Right lobe of liver (tissue), 4 donors: ENCODE data around the gene PTOV1.

Experiments
- CTCF ChIP-seq, 4 donors: fragments of 200-600 bp in 3 of 4; fragments of 450-650 bp in 1 of 4; IDR thresholded peaks; one replicate each; pipeline versions ENCODE4 v1.5.1 to v1.8.0; 2016 to 2022; ENCODE audit warnings: antibody characterized with exemption in 4 of 4, mild to moderate bottlenecking in 2 of 4
- POLR2A ChIP-seq: fragments of 450-650 bp; IDR thresholded peaks from one replicate; pipeline ENCODE4 v1.6.1; 2017; ENCODE audit warnings: antibody characterized with exemption, mild to moderate bottlenecking
- donor health status: DM: no; HTN: no; CAD: no.
- donor health status: DM: no; HTN: no; CAD: no.
- donor health status: DM: no; HTN: yes; CAD: no.

- TF ChIP-seq POLR2A (no peak), CTCF (IDR thresholded peaks at IDR 0.05) (no peak)
Measured at GRCh38 chr19:49831592-49831991, 19.4 kb upstream of the PTOV1 start.
